Measurements from ENCODE around the gene SLC5A2.

SLC5A2 gene

DNA sequence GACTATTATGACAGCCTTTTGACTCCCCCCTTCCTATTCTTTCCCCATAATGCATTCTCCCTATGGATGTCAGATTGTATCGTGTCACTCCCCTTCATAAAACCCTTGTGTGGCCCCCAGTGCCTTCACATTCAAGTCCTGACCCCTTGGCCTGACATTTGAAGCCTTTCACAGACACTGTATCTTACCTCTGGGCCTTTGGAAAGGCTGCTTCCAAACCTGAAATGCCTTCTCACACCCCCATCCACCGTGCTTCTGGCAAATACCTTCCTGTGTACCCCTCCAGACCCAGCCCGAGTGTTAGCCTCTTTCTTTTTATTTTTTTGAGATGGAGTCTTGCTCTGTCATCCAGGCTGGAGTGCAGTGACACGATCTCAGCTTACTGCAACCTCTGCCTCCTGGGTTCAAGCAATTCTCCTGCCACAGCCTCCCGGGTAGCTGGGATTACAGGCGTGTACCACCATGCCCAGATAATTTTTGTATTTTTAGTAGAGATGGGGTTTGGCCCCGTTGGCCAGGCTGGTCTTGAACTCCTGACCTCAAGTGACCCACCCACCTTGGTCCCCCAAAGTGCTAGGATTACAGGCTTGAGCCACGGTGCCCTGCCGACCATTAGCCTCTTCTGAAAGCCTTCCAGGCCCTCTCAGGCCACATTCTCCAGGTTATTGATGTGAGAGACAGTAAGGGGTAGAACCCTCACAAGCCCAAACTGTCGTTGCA lies 21.6 kb upstream of the SLC5A2 start:
- Histone ChIP-seq H3K4me2 (ENCODE audit: low read length) (no peak overlapping the region), H3K4me3 (ENCODE audit: low read length) (no peak overlapping the region), H2AFZ (ENCODE audit: low read depth, low read length) (no peak overlapping the region), H3K27ac (ENCODE audit: low read length) (no peak overlapping the region), H3K36me3 (replicated peaks; ENCODE audit: low read depth, low read length) (peaks cover 12% of the 10 kb centered on the region), H3K79me2 (ENCODE audit: low read length) (peaks cover 25% of the 10 kb centered on the region), H3K27me3 (ENCODE audit: low read depth, low read length) (no peaks in the 10 kb centered on the region), H3K4me1 (ENCODE audit: low read length) (peaks cover 21% of the 10 kb centered on the region), H4K20me1 (ENCODE audit: insufficient read depth, low read length) (peaks cover 11% of the 10 kb centered on the region), H3K9me3 (ENCODE audit: insufficient read depth, low read length) (no peaks in the 10 kb centered on the region), H3K9ac (ENCODE audit: low read length) (no peak overlapping the region)
- TF ChIP-seq, protein P1, sequence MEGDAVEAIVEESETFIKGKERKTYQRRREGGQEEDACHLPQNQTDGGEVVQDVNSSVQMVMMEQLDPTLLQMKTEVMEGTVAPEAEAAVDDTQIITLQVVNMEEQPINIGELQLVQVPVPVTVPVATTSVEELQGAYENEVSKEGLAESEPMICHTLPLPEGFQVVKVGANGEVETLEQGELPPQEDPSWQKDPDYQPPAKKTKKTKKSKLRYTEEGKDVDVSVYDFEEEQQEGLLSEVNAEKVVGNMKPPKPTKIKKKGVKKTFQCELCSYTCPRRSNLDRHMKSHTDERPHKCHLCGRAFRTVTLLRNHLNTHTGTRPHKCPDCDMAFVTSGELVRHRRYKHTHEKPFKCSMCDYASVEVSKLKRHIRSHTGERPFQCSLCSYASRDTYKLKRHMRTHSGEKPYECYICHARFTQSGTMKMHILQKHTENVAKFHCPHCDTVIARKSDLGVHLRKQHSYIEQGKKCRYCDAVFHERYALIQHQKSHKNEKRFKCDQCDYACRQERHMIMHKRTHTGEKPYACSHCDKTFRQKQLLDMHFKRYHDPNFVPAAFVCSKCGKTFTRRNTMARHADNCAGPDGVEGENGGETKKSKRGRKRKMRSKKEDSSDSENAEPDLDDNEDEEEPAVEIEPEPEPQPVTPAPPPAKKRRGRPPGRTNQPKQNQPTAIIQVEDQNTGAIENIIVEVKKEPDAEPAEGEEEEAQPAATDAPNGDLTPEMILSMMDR (IDR thresholded peaks at IDR 0.05; ENCODE audit: low read depth, low read length) = no peak
- no peak for TF ChIP-seq EZH2phosphoT487 (IDR thresholded peaks at IDR 0.05; ENCODE audit: low read depth)

GRCh38 chr16:31461921-31462804 lies 20.8 kb upstream of the SLC5A2 start:
- Histone ChIP-seq H3K27ac (ENCODE audit: low read length) (no peak overlapping the region), H3K9me3 (ENCODE audit: insufficient read depth, low read length) (no peaks in the 10 kb centered on the region)

DNA sequence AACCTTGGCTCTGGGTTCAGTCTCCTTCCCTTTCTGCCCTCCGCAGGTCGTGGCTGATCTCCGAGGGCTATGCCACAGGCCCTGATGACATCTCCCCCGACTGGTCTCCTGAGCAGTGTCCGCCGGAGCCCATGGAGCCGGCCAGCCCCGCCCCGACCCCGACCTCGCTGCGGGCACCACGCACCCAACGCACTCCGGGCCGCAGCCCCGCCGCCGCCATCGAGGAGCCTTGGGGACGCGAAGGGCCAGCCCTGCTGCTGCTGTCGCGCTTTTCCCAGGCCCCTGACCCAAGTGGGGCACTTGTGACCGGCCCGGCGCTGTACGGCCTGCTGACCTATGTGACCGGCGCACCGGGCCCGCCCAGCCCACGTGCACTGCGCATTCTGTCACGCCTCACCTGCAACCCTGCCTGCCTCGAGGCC lies 18.6 kb upstream of the SLC5A2 start:
- no peaks in the 10 kb centered on the region for H3K9me3 ChIP-seq (ENCODE audit: insufficient read depth, low read length)
- H3K4me1 ChIP-seq (ENCODE audit: low read length) = peaks cover 13% of the 10 kb centered on the region
- no peaks in the 10 kb centered on the region for H3K27me3 ChIP-seq (ENCODE audit: low read depth, low read length)
- H3K27ac ChIP-seq (ENCODE audit: low read length) = no peak overlapping the region
- no peak overlapping the region for H3K4me2 ChIP-seq (ENCODE audit: low read length)
- TF ChIP-seq, protein P1 (IDR thresholded peaks at IDR 0.05; ENCODE audit: low read depth, low read length) = no peak
- TF ChIP-seq EZH2phosphoT487 (IDR thresholded peaks at IDR 0.05; ENCODE audit: low read depth) = no peak
- H3K4me3 ChIP-seq (ENCODE audit: low read length) = no peak overlapping the region
- no peaks in the 10 kb centered on the region for H3K79me2 ChIP-seq (ENCODE audit: low read length)
- no peak overlapping the region for H2AFZ ChIP-seq (ENCODE audit: low read depth, low read length)
- no peak overlapping the region for H3K9ac ChIP-seq (ENCODE audit: low read length)
- no peaks in the 10 kb centered on the region for H3K36me3 ChIP-seq (replicated peaks; ENCODE audit: low read depth, low read length)
- H4K20me1 ChIP-seq (ENCODE audit: insufficient read depth, low read length) = no peaks in the 10 kb centered on the region

More at GRCh38 chr16:31461921-31462804, 20.8 kb upstream of the SLC5A2 start:
- Histone ChIP-seq H3K4me1 (ENCODE audit: low read length) (peaks cover 21% of the 10 kb centered on the region), H4K20me1 (ENCODE audit: insufficient read depth, low read length) (peaks cover 5% of the 10 kb centered on the region), H3K36me3 (replicated peaks; ENCODE audit: low read depth, low read length) (peaks cover 7% of the 10 kb centered on the region), H2AFZ (ENCODE audit: low read depth, low read length) (no peak overlapping the region), H3K79me2 (ENCODE audit: low read length) (peaks cover 17% of the 10 kb centered on the region), H3K4me2 (ENCODE audit: low read length) (no peak overlapping the region), H3K27me3 (ENCODE audit: low read depth, low read length) (no peaks in the 10 kb centered on the region), H3K4me3 (ENCODE audit: low read length) (no peak overlapping the region), H3K9ac (ENCODE audit: low read length) (no peak overlapping the region)
- no peak for TF ChIP-seq EZH2phosphoT487 (IDR thresholded peaks at IDR 0.05; ENCODE audit: low read depth)
- TF ChIP-seq, protein P1 (IDR thresholded peaks at IDR 0.05; ENCODE audit: low read depth, low read length) = no peak

GRCh38 chr16:31464781-31465260 lies 18.1 kb upstream of the SLC5A2 start:
- Histone ChIP-seq H3K4me3 (ENCODE audit: low read length) (no peak overlapping the region), H4K20me1 (ENCODE audit: insufficient read depth, low read length) (no peaks in the 10 kb centered on the region), H3K9me3 (ENCODE audit: insufficient read depth, low read length) (no peaks in the 10 kb centered on the region), H3K27ac (ENCODE audit: low read length) (no peak overlapping the region), H3K4me1 (ENCODE audit: low read length) (peaks cover 13% of the 10 kb centered on the region), H3K9ac (ENCODE audit: low read length) (no peak overlapping the region), H3K4me2 (ENCODE audit: low read length) (no peak overlapping the region), H3K79me2 (ENCODE audit: low read length) (no peaks in the 10 kb centered on the region), H3K27me3 (ENCODE audit: low read depth, low read length) (no peaks in the 10 kb centered on the region), H3K36me3 (replicated peaks; ENCODE audit: low read depth, low read length) (no peaks in the 10 kb centered on the region), H2AFZ (ENCODE audit: low read depth, low read length) (no peak overlapping the region)
- TF ChIP-seq EZH2phosphoT487 (IDR thresholded peaks at IDR 0.05; ENCODE audit: low read depth) = no peak
- TF ChIP-seq, protein P1 (IDR thresholded peaks at IDR 0.05; ENCODE audit: low read depth, low read length) = no peak
